Kidney glomerular epithelial cell (primary cell): ENCODE data around the gene ABCB10.
"Not testable (repeated sequence)": the region's sequence is repeated elsewhere in the genome, so short reads cannot be mapped to it uniquely, and the experiment has no call there.

Source experiments
- DNase-seq: peaks from one replicate; lab custom pipeline; 2025; lab: John Stamatoyannopoulos, UW

ABCB10 gene

DNA sequence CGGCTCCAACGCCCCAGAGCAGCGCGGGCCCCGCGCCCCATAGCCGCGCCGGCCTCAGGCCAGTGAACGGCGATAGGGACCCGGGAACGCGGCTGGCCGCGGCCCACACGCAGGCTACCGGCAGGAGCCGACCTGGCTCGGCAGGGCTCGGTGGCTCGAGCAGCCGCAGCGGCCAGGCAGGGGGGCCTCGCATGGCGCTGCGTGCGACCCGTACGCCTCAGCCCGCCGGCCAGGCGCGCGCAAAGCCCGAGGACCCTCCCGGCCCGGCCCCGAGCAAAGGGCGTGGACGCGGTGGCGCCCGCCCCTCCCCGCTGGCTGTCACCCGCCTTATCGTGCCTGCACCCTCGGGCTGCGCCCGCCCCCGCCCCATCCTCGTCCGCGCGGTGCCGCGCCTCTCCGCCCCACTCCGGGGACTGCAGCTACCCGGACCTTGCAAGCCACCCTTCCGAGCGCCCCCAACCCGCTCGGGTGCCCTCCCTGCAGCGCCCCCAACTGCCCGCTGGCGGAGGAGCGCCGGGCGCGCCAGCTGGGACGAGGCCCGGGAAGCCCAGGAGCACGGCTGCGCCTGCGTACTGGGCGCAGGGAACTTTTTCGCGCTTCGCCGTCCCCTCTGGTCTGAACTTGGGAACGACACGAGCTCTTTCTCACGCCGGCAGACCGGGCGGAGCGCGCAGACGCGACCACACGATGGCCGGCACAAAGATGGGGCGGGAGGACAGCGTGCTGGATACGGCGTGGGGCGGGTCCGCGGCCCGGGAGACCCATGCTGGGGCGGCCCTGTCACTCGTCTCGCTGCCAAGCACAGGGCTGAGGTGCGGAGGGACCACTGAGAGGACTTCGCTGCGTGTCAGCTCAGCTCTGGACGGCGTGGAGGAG, at the start of gene ABCB10:
Gene ABCB10 (minus strand): TSS at position 248 of the 876 bp plus-strand sequence. CDS start 55 bp downstream, at position 193.
- peak; percentile 95 for DNase-seq

DNA sequence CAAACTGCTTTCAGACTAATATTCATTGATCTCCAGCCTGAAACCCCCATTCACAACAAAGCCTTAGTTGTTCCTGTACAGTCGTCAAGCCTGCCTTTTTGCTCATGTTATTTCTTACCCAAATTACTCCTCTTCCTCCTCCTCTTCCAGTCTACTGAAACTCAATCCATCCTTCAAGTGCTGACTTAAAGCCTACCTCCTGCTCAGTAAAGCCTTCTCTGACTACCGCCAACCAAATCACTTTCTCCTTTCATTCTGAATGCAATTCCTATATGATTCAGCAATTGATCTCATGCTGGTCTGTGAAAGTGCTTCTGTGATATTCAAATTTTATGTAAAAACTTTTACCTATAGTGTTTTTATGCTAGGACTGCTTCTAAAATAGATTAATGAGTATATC, 48.9 kb upstream of the ABCB10 start:
- no peak for DNase-seq

DNA sequence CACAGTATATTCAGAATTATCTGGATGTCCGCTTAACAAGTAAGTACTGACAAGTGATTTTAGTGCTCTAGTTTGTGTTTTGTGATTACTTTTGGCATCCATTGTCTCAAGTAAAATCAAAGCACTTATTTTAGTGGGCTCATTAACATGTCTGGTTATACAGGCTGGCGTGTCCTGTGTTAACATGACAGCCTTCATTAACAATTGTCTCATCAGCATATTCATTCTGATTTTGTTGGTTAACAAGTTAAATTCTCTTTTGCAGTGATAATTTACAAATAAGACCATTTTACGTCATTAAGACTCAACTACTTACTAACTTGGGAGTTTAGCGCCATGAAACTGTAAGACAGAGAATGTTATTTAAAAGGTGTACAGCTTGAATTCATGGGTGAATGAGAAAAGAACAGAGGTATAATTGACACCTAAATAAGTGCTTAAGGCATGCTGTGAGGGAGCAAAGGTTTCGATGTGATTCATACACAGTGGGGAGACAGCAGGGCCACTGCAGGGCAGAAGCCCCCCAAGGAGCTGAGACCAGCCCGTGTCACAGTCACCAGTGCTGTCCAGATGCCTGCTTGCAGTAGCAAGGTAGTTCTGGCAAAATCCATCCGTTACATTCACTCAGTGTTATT, 45.0 kb upstream of the ABCB10 start:
- DNase-seq, result no peak

DNA sequence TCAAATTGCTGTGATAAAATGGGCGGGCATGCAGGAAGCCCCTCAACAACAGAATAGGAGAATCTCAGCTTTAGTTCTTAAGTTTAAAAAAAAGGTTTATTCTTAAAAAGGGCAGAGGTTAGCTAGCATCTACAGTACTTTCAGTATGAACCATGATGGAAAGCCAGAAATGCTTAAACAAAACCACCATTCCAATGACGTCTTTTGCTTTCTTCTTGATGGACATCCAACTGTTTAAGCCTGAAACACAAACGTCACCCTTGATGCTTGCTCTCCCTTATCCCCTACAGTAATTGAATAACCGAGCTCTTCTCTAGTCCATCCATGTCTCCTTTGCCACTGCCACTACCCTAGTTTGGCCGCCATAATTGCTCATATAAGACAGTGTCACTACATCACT, 41.7 kb upstream of the ABCB10 start:
- DNase-seq, result no peak

DNA sequence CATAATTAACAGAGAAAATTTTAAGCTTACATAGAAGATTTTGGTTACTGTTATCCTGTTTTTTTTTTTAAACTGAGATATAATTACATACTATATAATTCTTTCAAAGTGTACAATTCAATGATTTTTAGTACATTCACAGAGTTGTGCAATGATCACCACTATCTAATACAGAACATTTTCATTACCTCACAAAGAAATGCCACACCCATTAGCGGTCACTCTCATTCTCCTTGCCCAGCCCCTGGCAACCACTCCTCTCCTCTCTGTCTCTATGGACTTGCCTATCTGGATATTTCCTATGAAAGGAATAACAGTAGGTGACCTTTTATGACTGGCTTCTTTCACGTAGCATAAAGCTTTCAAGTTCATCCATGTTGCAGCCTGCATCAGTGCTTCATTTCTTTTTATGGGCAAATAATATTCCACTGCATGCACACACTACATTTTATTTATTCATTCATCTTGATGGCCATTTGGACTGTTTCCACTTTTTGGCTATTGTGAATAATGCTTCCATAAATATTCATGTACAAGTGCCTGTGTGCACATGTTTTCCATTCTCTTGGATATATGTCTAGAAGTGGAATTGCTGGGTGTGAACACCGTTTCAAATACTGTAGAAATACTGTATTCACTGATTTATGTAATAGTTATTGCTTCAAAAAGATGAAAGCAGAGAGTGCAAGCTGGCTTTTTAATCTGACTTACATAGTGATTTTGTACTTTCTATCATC, 40.9 kb upstream of the ABCB10 start:
- no peak for DNase-seq

DNA sequence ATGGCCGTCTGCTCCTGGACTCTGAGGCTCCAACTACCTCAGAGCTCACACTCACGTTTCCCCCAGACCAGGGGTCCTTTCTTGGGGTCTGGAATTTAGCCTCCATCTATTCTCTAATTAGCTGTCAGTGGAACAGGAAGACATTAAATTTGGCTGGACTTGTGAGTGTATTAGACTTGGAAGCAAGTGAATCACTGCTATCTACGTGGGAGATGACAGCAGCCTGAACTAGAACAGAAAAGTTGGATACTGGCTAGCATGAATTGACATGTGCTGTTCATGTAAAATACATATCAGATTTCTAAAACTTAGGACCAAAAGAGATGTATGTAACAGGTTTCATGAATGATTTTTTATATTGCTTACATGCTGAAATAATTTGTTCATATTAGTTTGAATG, 39.4 kb upstream of the ABCB10 start:
- no peak for DNase-seq

DNA sequence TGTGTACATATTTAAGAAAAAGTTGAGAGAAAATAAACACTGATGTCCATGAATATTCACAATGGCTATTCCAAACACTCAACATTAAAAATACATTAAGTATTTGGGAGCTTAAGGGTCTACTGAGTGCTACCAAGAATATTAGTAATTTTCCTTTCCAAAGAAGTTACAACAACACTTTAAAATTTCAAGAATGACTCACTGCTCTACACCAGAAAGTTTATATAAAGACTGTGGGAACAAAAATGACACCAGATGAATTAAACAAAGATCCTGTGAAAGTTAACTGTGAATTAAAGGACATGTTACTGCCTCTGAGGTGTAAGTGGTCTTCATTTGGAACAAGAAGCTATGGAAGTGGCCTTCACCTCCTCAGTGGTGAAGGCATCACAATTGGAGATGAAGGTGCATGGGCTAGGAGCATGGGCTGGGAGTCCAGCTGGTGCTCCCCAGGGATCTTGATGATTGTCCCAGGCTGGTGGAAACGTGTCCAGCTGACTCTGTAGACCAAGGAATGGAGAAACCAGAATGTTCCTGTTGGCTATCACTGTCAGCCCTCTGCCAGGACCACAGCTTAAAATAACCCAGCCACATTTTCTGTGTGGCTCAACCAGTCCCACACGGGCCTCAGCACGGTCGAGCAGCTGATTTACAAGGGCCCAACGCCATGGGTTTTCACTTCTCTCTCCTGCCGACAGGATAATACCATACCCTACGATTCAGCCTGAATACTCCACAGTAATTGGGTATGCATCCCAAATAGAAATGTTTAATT, 38.6 kb upstream of the ABCB10 start:
- DNase-seq, result no peak

DNA sequence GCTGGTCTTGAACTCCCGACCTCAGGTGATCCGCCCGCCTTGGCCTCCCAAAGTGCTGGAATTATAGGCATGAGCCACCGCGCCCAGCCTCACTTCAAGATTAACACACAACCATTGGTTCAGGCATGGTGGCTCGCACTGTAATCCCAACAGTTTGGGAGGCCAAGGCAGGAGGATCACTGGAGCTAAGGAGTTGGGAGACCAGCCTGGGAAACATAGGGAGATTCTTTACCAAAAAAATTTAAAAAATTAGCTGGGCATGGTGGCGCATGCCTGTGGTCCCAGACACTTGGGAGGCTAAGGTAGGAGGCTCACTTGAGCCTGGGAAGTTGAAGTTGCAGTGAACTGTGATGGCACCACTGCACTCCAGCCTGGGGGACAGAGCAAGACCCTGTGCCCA, 37.4 kb upstream of the ABCB10 start:
- not testable (repeated sequence) for DNase-seq

DNA sequence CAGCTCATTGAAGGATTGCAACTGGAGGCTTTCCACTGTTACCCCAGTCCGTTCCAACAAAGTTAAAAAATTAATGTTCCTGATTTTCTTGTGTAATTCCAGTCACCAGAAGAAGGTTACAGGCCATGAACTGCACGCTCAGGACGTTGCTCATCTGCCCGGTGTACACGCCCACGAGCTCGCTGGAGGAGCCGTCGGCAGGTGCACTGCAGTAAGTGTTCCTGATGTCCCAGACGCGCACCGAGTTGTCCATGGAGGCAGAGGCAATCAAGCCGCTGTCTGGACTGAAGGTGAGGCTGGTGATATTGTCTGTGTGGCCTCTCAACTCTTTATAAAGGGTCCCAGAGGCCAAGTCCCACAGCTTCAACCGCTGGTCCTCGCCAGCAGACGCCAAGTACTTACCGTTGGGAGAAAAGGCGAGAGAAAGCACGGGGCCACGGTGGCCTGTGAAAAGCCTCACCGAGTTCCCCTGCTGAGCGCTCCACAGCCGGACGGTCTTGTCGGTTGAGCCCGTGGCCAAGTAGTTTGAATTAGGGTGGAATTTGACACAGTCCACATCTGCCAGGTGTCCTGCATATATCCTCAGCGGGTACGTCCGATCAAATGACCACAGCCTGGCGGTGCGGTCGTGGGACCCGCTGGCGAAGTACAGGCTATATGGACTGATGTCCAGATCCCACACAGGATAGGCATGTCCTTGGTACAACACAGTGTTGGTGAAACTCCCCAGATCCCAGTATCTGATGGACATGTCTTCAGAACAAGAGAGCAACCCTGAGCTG, 35.9 kb upstream of the ABCB10 start:
- DNase-seq, result no peak

DNA sequence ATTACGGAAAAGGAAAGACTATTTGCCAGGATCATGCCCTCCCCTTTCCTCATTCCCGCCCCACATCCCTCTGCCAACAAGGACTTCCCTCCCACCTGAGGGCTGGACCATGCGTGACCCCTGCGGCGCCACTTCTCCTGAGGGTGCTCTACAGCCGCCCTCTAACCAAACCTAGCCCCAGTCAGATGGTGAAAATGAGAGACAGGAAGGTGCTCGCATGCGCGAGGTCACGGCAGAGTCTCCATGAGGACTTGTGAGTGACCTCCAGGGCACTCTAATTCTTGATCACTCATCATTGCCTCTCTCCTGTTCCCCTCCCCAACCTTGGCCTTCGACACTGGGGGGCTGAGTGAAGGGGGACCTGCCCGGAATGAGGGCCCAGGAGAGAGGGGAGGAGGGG, 35.3 kb upstream of the ABCB10 start:
- DNase-seq, result no peak

DNA sequence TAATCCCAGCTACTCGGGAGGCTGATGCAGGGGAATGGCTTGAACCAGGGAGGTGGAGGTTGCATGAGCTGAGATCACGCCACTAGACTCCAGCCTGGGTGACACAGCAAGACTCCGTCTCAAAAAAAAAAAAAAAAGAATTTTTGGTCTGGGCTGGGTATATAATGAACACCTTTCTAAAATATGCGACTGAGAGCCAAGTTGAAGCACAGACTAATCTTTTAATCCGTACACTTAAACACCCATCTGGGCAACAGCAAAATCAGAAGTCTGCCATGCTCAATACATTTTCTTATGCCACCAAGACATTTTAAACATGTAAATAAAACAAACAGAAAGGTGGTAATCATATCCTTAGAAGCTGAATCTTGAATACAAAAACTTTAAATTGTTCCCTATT, 31.6 kb upstream of the ABCB10 start:
- no peak for DNase-seq

DNA sequence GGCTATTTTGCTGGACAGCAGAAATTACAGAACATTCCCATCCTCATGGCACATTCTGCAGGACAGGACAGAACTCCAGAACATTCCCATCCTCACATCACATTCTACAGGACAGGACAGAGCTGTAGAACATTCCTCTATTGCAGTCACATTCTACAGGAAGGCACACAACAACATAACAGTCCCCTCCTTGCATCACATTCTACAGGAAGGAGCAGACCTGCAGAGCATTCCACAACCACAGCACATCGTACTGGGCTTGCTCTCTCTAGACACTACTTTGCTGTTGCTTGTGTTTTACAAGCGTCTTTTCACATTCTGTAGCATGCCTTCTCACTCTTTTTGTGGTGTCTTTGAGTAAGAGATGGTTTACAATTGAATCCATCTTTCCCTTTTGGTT, 26.8 kb upstream of the ABCB10 start:
- DNase-seq, result no peak

DNA sequence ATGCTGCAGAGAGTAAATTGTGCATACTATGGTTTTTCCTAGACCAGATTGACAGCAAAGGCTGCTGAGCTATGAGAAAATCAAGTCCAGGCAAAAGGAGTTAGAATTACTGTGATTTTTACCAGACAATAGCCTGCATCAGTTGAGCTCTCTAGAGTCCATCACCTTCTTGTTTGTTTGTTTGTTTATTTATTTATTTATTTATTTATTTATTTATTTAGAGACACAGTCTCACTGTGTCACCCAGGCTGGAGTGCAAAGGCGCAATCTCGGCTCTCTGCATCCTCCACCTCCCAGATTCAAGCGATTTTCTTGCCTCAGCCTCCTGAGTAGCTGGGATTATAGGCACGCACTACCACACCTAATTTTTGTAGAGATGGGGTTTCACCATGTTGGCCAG, 24.2 kb upstream of the ABCB10 start:
- no peak for DNase-seq

DNA sequence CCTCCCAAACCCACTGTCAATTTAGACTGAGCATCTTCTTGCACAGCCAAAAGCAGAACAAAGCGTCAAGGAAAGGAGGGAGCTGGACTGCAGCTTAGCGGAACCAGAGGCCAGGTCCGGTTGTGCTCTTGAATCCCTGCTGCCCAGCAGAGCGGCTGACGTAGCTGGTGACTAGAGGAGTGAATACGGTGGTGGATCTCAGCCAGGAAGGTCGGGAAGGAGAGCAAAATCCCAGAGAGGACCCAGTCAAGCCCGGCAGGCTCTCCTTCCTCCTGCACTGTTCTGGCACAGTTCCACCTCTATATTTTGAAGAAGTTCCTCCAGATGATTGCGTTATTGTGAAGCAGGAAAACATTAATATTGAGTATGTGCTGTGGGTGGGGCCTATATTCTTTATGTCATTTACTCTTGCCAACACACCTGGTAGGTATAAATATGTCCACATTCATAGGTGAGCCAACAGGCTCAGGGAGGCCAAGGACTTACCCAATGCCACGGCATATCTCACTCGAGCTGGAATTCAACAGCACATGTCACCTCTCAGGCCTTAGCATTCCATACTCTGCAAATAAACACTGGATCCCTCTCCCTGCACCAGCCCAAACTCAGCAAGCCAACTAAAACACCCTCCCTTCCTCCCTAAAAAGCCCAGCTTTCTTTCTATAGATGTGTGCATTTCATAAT, 23.6 kb upstream of the ABCB10 start:
- DNase-seq, result no peak

DNA sequence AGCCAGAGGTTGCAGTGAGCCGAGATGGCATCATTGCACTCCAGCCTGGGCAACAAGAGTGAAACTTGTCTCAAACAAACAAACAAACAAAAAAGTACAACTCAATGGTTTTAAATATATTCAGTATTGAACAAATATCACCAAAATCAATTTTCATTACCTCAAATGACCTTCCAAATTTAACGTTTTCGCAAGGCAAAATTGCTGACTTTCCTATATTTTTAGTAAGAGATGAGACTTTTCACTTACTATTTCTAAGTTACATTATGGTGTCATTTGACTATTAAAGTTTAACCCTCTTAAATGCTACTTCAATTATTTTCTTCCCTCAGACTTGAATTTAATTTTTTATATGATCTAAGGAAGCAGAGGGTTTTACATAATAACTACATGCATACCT, 23.0 kb upstream of the ABCB10 start:
- no peak for DNase-seq

DNA sequence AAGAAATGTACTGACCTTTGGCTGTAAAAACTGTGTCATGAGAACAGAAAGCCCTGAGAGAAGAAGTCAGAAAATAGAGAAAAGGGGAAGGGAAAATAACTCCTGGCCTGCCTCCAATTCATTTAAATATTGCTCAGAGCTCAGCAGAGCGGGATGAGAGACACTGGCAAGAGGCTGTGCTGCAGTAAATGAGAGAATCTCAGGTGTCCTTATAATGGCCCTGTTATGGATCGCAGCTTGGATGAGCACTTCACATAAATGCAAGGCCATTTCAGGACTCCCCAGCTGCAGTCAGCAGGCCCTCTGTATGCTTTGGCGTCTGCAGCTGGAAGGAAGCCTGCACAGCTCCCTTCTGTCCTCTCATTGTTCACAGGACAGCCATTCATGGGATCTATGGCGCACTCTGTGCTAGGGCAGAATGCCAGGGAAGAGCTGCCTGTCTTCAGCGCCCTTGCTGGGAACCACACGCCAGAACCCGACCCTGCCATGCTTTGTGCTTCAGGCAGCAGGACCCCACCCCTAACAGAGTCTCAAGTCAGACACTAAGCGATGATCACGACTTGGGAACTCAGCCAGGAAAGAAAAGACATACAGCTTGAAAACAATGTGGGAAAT, 20.7 kb upstream of the ABCB10 start:
- no peak for DNase-seq

DNA sequence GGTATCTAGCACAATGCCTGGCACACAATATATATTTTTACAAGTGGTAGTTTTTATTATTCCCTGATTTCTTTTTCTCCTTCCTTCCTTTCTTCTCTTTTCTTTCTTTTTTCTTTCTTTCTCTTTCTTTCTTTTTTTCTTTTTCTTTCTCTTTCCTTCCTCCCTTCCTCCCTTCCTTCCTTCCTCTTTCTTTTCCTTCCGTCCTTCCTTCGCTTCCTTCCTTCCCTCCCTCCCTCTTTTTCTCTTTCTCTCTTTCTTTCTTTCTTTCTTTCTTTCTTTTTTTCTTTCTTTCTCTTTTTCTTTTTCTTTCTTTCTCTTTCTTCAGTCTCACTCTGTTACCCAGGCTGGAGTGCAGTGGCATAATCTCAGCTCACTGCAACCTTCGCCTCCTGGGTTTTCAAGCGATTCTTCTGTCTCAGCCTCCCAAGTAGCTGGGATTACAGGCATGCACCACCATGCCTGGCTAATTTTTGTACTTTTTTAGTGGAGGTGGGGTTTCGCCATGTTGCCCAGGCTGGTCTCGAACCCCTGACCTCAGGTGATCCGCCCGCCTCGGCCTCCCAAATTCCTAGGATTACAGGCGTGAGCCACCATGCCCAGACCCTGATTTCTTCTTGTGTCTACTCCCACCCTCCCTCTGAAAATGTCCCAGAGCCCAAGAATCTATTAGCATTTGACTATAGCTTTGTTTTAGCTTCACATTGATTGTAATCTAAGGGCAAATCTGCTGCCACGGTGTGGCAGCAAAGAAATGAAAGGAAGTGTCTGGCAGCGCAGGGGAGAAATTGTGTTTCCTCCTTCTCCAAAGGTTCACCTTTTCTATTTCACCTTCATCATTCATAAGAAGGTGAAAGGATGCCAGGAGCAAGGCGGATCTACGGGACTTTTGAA, 19.9 kb upstream of the ABCB10 start:
- no peak for DNase-seq

DNA sequence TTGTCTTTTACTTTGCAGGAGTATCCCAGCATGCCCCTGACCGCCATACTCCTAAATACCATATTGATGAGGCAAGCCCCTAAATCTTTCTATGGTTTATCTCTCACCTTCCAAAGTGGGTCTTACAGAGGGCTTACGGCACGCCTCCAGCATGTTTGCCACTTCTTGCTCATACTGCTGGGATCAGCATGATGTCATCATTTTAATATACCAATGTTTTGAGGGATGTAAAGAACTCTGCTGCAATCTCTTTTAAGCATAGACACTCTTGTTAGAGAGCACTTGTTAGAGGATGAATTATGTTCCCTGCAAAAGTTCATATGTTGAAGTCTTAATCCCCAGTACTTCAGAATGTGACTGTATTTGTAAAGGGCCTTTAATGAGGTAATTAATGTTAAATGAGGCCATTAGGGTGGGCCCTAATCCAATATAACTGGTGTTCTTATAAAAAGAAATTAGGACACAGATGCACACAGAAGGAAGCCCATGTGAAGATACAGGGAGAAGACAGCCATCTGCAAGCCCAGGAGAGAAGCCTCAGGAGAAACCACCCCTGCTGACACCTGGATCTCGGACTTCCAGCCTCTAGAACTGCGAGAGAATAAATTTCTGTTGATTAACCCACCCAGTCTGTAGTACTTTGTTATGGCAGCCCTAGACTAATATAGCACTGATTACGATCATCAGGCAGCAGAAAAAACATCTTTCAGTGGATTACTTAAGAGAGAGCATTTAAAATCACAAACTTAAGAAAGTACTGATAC, 16.4 kb upstream of the ABCB10 start:
- no peak for DNase-seq

DNA sequence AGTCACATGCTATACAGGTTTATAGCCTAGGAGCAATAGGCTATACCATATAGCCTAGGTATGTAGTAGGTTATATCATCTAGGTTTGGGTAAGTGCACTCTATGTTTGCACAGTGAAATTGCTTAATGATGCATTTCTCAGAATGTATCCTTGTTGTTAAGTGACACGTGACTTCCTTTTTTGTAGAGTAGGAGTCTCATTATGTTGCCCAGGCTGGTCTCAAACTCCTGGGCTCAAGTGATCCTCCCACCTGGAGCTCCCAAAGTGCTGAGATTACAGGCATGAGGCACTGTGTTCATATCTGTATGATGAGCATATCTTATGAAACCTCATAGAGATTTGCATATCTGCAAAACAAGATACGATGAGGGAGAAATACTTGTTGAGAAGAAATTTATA, 13.8 kb upstream of the ABCB10 start:
- DNase-seq, result no peak
